ENCODE measurements around the gene CCDC12.

The CCDC12 gene

GRCh38 chr3:46995901-46996562, 19.5 kb upstream of the CCDC12 start:
- no peak for DNase-seq

- no peak for DNase-seq
Observed at GRCh38 chr3:46994801-46995731, 18.5 kb upstream of the CCDC12 start.

- DNase-seq, result no peak
Observed at GRCh38 chr3:46993986-46994385, 17.4 kb upstream of the CCDC12 start.

- no peak for DNase-seq
Observed at GRCh38 chr3:46993292-46993691, 16.7 kb upstream of the CCDC12 start.

GRCh38 chr3:46992231-46992630, 15.7 kb upstream of the CCDC12 start:
- DNase-seq, result no peak

- no peak for DNase-seq
Observed at GRCh38 chr3:46991406-46992165, 15.0 kb upstream of the CCDC12 start.

- DNase-seq, result no peak
Observed at GRCh38 chr3:46990573-46991374, 14.2 kb upstream of the CCDC12 start.

- DNase-seq, result no peak
Observed at GRCh38 chr3:46989146-46989810, 12.7 kb upstream of the CCDC12 start.

GRCh38 chr3:46988616-46989015, 12.1 kb upstream of the CCDC12 start:
- no peak for DNase-seq

GRCh38 chr3:46987743-46988401, 11.3 kb upstream of the CCDC12 start:
- peak; percentile 87 for DNase-seq

GRCh38 chr3:46987319-46987742, 10.8 kb upstream of the CCDC12 start:
- no peak for DNase-seq

- no peak for DNase-seq
Observed at GRCh38 chr3:46986782-46987310, 10.3 kb upstream of the CCDC12 start.

- no peak for DNase-seq
Observed at GRCh38 chr3:46986055-46986730, 9.6 kb upstream of the CCDC12 start.

- DNase-seq, result no peak
Observed at GRCh38 chr3:46985588-46985987, 9.0 kb upstream of the CCDC12 start.

GRCh38 chr3:46984591-46985459, 8.3 kb upstream of the CCDC12 start:
- no peak for DNase-seq

- DNase-seq, result no peak
Observed at GRCh38 chr3:46982546-46982945, 6.0 kb upstream of the CCDC12 start.

GRCh38 chr3:46981932-46982471, 5.5 kb upstream of the CCDC12 start:
- DNase-seq, result no peak

GRCh38 chr3:46979958-46980497, 3.5 kb upstream of the CCDC12 start:
- DNase-seq, result peak; percentile 26

Data from activated naive CD4-positive, alpha-beta T cell treated with Interleukin-2 at 50 U/mL for 16 hours (primary cell).